Measurements from ENCODE around the gene FIGN. TPM values are rescaled to one million over a fixed set of nuclear protein-coding genes. Genes with fewer than 3 reads are reported as not detected.
A peak's percentile ranks its signal among the peaks of the same experiment; 100 is the strongest.

The FIGN gene
- total RNA-seq, 1 donor from 2014 or later = 16.6 TPM

DNA sequence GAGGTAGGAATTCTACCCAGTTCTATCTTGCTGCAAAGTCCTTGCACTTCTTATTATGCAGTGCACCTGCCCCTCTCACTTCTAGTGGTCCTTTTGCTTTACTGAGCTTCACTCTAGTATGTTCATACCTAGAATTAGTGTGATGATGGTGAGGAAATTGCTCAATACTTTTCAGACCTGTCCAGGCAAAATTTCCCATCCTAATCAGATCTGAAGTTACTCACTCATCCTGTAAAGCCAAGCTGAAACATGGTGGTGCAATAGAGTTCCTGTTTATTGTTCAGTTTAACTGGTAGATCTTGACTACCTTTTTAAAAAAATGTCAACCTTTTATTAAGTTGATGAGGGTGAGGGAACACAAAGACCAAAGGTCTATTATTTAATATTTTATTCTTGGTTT is 12.6 kb upstream of the FIGN start:
- ATAC-seq = no peak
- no peak for DNase-seq
- intact Hi-C loops (cut with micrococcal nuclease) = no loop called here

- DNase-seq (no peak), ATAC-seq (no peak)
- intact Hi-C loops (cut with micrococcal nuclease) = no loop called here
Measured at GRCh38 chr2:163741435-163741834, 5.6 kb upstream of the FIGN start.

DNA sequence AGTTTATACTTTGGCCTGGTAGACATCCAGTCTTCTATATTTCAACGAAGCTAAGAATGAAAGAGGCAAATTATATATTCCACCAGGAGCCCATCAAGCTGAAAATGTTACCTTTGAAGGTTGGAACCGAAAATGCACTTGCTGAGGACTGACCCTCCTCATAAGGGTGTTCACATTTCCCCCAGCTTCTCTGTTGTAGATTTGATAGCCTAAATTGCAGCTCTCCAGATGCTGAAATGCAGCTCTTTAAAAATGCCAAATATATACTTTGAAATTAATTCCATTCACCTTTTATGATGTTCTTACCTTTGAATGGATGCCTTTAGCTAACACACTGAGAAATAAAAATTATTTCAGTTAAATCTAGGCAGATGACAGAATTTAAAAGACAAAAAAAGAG is 1.8 kb upstream of the FIGN start:
- DNase-seq = no peak
- no peak for ATAC-seq
- intact Hi-C loops (cut with micrococcal nuclease) = loop anchor here (10.0 kb wide), 1 partner anchor 317 kb away; no protein-coding TSS in a partner anchor

- DNase-seq (no peak), ATAC-seq (no peak)
- intact Hi-C loops (cut with micrococcal nuclease) = loop anchor here (10.0 kb wide), 1 partner anchor 318 kb away; no protein-coding TSS in a partner anchor
Measured at GRCh38 chr2:163737190-163737439, 1.3 kb upstream of the FIGN start.

- ATAC-seq (peak; percentile 73), DNase-seq (peak; percentile 73)
- intact Hi-C loops (cut with micrococcal nuclease) = loop anchor here (10.0 kb wide), 1 partner anchor 318 kb away; no protein-coding TSS in a partner anchor
Measured at GRCh38 chr2:163736433-163737189, 803 bp upstream of the FIGN start.

- no peak for DNase-seq
- ATAC-seq = no peak
- intact Hi-C loops (cut with micrococcal nuclease) = loop anchor here (10.0 kb wide), 1 partner anchor 320 kb away; no protein-coding TSS in a partner anchor
Measured at GRCh38 chr2:163734881-163735684, 725 bp downstream of the FIGN start.

DNA sequence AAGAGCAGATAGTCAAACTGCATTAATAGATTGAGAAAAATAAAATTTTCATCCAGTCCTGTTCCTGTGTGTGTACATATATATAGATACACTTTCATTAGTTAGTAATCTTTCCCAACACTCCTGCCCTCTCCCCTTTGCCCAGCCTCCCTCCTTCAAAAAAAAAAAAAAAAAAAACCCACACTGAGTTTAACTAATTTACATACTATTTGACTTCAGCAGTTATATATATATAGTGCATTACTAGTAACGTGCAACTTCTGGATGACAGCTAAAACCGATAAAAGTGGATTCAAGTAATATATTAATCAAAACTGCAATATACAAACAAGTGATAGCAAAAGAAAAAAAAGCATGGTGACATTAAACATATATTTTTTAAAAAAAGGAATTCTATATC is 1.4 kb downstream of the FIGN start:
- DNase-seq = no peak
- intact Hi-C loops (cut with micrococcal nuclease) = loop anchor here (10.0 kb wide), 1 partner anchor 320 kb away; no protein-coding TSS in a partner anchor
- ATAC-seq = no peak

- intact Hi-C loops (cut with micrococcal nuclease) = loop anchor here (10.0 kb wide), 1 partner anchor 321 kb away; no protein-coding TSS in a partner anchor
- DNase-seq = no peak
- ATAC-seq = no peak
Measured at GRCh38 chr2:163733956-163734355, 1.9 kb downstream of the FIGN start.

- peak; percentile 31 for DNase-seq
- no peak for ATAC-seq
- intact Hi-C loops (cut with micrococcal nuclease) = loop anchor here (10.0 kb wide), 1 partner anchor 321 kb away; no protein-coding TSS in a partner anchor
Measured at GRCh38 chr2:163733301-163733938, 2.4 kb downstream of the FIGN start.

GRCh38 chr2:163732727-163733126 is 3.1 kb downstream of the FIGN start:
- intact Hi-C loops (cut with micrococcal nuclease) = loop anchor here (10.0 kb wide), 1 partner anchor 322 kb away; no protein-coding TSS in a partner anchor

GRCh38 chr2:163731735-163732134 is 4.1 kb downstream of the FIGN start:
- intact Hi-C loops (cut with micrococcal nuclease) = loop anchor here (10.0 kb wide), 1 partner anchor 323 kb away; no protein-coding TSS in a partner anchor
- ATAC-seq = no peak
- no peak for DNase-seq

More at GRCh38 chr2:163732727-163733126, 3.1 kb downstream of the FIGN start:
- ATAC-seq (no peak), DNase-seq (no peak)

- ATAC-seq (no peak), DNase-seq (no peak)
- intact Hi-C loops (cut with micrococcal nuclease) = loop anchor here (10.0 kb wide), 1 partner anchor 324 kb away; no protein-coding TSS in a partner anchor
Measured at GRCh38 chr2:163730556-163730955, 5.3 kb downstream of the FIGN start.

- ATAC-seq (no peak), DNase-seq (no peak)
- intact Hi-C loops (cut with micrococcal nuclease) = loop anchor here (10.0 kb wide), 1 partner anchor 325 kb away; no protein-coding TSS in a partner anchor
Measured at GRCh38 chr2:163729636-163730273, 6.1 kb downstream of the FIGN start.

- DNase-seq (no peak), ATAC-seq (no peak)
- intact Hi-C loops (cut with micrococcal nuclease) = no loop called here
Measured at GRCh38 chr2:163723881-163724280, 11.9 kb downstream of the FIGN start.

DNA sequence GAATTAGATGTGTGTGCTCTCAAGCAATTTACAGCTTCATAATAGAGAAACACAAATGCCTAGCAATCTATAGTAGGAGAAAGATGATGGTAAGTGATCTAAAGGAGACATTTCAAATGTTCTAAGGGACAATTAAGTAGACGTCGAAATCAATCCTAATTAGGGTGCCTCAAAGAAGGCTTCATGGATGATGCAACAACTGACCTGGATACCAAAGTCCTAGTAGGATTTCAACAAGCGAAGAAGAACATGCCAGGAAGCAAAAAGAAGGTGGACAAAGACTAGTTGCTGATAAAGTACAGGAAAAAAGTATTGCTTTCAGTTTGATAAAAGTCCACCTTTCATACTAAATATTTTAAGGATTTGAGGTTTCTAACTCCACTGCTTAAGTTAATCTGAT is 12.5 kb downstream of the FIGN start:
- DNase-seq = no peak
- intact Hi-C loops (cut with micrococcal nuclease) = no loop called here
- no peak for ATAC-seq

DNA sequence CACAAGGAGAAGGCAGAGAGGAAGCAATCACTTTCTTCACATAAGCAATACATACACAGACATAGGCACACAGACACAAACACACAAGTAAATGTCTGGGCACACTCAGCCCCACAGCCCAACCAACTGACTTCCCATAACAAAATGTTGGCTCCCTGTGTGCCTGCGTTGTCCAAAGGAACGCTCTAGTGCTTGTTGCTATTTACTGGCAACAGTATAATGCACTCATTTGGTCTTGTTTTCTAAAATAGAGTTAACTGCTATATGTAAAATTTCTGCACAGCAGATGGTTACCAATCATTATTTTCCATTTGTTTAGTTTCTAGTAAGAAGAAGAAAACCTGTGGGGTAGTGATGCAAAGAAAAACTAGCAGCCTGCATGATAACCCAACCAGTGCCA is 16.5 kb downstream of the FIGN start:
- DNase-seq = no peak
- intact Hi-C loops (cut with micrococcal nuclease) = no loop called here
- peak; percentile 51 for ATAC-seq

GRCh38 chr2:163717993-163718680 is 17.7 kb downstream of the FIGN start:
- peak; percentile 90 for ATAC-seq

GRCh38 chr2:163717515-163717914 is 18.3 kb downstream of the FIGN start:
- peak; percentile 17 for ATAC-seq
- intact Hi-C loops (cut with micrococcal nuclease) = no loop called here
- no peak for DNase-seq

More at GRCh38 chr2:163717993-163718680, 17.7 kb downstream of the FIGN start:
- DNase-seq = no peak
- intact Hi-C loops (cut with micrococcal nuclease) = no loop called here

All from left ventricle myocardium superior (tissue), 1 donor.